Ovary (tissue), 3 donors: ENCODE data around the gene SIRPA.

ENCODE experiments used
- CTCF ChIP-seq, 3 donors: fragments of 450-650 bp in 2 of 3; fragments of 200-600 bp in 1 of 3; IDR thresholded peaks; one replicate each; pipeline versions ENCODE4 v1.5.1 to v1.8.0; 2016 to 2022; ENCODE audit warnings: antibody characterized with exemption in 3 of 3, mild to moderate bottlenecking in 1 of 3
- EP300 ChIP-seq: sonication (generic); formaldehyde crosslinking; IDR thresholded peaks from one replicate; pipeline ENCODE4 v1.6.1; 2017; ENCODE audit warnings: antibody characterized with exemption
- donor health status: DM: no; HTN: no; CAD: no.

- no peak for TF ChIP-seq CTCF (IDR thresholded peaks at IDR 0.05)
- no peak for TF ChIP-seq EP300
These were observed 7.5 kb upstream of the SIRPA start for GRCh38 chr20:1887756-1888155.
